H1 (cell line): ENCODE measurements around the gene GLIS2. TPM values are rescaled to one million over a fixed set of nuclear protein-coding genes. Genes with fewer than 3 reads are reported as not detected.

ENCODE experiments used
- CHD7 ChIP-seq: fragments of 300-600 bp; sonication (generic); IDR thresholded peaks from 2 replicates; pipeline ENCODE4 v1.7.1; 2012; ENCODE audit warnings: low read length, moderate library complexity, mild to moderate bottlenecking, inconsistent platforms; ENCODE audit not compliant: insufficient replicate concordance
- JUND ChIP-seq: IDR thresholded peaks from 2 replicates; pipeline ENCODE4 v1.6.1; 2011; ENCODE audit warnings: mild to moderate bottlenecking, improper control_type of control experiment, low read length
- RXRA ChIP-seq: IDR thresholded peaks from 2 replicates; pipeline ENCODE4 v1.6.1; 2011; ENCODE audit warnings: low read depth, mild to moderate bottlenecking, low read length, moderate library complexity; ENCODE audit not compliant: insufficient read depth
- USF2 ChIP-seq: IDR thresholded peaks from 2 replicates; pipeline ENCODE4 v1.6.1; 2011; ENCODE audit warnings: low read length, improper control_type of control experiment
- polyA plus RNA-seq, 7 experiments: library from polyadenylated mRNA; depleted of rRNA in 3 of 7; stranded (reverse) in 5 of 7; unstranded in 2 of 7; fragments of >200 nt in 5 of 7; fragments of 200-250 nt in 2 of 7; gene quantifications; 1 replicate in 5 of 7; 2 replicates in 1 of 7; 4 replicates in 1 of 7; pipeline versions ENCODE4 v1.2.1 to v1.2.3, GENCODE V29; 2011 to 2013; ENCODE audit warnings: missing spikeins in 2 of 7, mixed read lengths in 2 of 7
- total RNA-seq: library from RNA; stranded (reverse); fragmentation: NEBNext Ultra II Directional; extraction: Animal tissue kit (Norgen Biotek cat#: 25700); gene quantifications from 2 replicates; pipeline ENCODE4 v1.2.1, GENCODE V29; 2021
- TF ChIP-seq, protein P1 (sequence below): IDR thresholded peaks from 2 replicates; pipeline ENCODE4 v1.6.1; 2012; ENCODE audit warnings: inconsistent platforms

Gene GLIS2
- total and polyA plus RNA-seq, 2 of the 8 experiments (the other 6 are each of a cell fraction or from before 2014, with no cell fraction given): 4.3 to 17.4 TPM

DNA sequence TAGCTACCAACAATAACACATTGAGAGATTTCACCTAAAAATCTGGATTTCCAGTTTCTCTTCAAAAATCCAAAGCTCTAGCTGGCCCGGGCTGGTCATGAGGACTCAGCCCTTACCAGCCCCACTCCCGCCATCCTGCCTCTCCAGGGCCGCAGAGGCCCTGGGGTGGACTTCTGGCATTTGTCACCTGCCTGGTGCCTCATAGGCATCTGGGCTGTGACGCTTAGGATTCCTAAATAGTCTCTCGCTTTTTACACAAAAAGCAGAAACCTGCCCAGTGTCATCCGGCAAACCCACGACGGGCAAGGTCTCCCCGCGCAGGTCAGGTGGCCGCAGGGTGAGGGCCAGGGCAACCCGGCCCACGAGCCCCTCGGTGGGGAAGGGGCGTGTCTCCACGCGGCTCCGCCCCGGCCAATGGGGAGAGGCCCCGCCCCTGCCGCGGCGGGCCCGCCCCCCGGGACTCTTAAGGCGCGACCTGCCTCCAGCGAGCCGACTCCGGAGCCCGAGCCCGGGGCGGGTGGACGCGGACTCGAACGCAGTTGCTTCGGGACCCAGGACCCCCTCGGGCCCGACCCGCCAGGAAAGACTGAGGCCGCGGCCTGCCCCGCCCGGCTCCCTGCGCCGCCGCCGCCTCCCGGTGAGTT is 55.6 kb downstream of the GLIS2 start, which contains the start of gene VASN (continued):
- TF ChIP-seq, protein P1, sequence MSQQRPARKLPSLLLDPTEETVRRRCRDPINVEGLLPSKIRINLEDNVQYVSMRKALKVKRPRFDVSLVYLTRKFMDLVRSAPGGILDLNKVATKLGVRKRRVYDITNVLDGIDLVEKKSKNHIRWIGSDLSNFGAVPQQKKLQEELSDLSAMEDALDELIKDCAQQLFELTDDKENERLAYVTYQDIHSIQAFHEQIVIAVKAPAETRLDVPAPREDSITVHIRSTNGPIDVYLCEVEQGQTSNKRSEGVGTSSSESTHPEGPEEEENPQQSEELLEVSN: 0 out of 2 replicates have a peak, but pooled peaks have one; percentile 14
- TF ChIP-seq CHD7 (no peak), RXRA (no peak), USF2 (no peak), JUND (no peak)
